NT2/D1 (cell line): ENCODE results near the gene GPR158.

Experiments used
- SUZ12 ChIP-seq: IDR thresholded peaks from 2 replicates; pipeline ENCODE4 v1.6.1; 2011; ENCODE audit not compliant: insufficient read length, insufficient read depth; ENCODE audit errors: extremely low read depth
- YY1 ChIP-seq: IDR thresholded peaks from 2 replicates; pipeline ENCODE4 v1.6.1; 2011; ENCODE audit not compliant: insufficient read length, insufficient read depth

DNA sequence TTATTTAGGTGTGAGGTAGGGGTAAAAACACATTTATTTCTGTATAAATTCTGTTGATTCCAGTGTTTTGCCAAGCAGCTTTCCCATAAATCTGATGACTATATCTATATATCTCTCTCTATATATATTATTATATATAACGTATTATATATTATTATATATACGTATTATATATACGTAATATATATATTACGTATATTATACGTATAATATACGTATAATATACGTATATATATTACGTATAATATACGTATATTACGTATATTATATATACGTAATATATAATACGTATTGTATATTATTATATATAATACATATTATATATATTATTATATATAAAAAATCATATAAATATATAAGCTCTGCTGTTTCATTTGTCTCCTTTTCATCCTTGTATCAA lies 163.5 kb downstream of the GPR158 start:
- no peak for TF ChIP-seq YY1
- TF ChIP-seq SUZ12: no peak
